ENCODE measurements around the gene FGF21.
"Not testable (repeated sequence)": the region's sequence is repeated elsewhere in the genome, so short reads cannot be mapped to it uniquely, and the experiment has no call there.

Gene FGF21

DNA sequence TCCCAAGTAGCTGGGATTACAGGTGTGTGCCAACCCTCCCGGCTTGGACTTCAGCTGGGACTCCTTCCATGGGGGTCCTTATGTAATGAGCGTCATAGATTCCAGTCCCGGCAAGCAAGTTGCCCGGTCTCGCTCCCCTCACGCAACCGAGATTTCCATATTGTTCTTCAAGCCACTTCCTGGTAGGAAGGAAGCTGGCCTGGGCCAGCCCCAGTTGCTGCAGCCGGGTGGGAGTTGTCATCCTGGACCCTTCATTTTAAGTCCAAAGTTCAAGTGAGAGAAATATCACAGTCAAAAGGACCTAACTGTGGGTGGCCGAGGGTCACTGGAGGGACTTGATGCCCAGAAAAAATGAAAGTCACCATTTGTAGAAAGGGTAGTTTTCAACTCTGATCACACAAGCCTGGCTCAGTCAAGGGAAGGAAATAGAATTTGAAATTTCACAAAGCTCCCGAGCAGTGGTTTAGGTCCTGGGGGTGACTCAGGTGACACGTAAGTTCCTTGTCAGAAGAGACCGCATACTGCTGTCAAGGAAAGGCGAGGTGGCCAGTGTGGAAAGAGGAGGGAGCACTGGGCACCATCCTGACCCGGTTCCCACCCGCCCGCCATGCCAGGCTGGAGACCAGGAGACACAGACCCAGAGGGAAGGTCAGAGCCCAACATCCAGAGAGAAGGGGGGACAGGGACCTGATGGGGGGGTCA, 5.3 kb downstream of the FGF21 start:
- no peak overlapping the region for H3K4me3 ChIP-seq (ENCODE audit: control insufficient read depth, low read depth, low read length)
- TF ChIP-seq, protein P1, sequence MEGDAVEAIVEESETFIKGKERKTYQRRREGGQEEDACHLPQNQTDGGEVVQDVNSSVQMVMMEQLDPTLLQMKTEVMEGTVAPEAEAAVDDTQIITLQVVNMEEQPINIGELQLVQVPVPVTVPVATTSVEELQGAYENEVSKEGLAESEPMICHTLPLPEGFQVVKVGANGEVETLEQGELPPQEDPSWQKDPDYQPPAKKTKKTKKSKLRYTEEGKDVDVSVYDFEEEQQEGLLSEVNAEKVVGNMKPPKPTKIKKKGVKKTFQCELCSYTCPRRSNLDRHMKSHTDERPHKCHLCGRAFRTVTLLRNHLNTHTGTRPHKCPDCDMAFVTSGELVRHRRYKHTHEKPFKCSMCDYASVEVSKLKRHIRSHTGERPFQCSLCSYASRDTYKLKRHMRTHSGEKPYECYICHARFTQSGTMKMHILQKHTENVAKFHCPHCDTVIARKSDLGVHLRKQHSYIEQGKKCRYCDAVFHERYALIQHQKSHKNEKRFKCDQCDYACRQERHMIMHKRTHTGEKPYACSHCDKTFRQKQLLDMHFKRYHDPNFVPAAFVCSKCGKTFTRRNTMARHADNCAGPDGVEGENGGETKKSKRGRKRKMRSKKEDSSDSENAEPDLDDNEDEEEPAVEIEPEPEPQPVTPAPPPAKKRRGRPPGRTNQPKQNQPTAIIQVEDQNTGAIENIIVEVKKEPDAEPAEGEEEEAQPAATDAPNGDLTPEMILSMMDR (conservative IDR thresholded peaks at IDR 0.05; ENCODE audit: control insufficient read depth, insufficient read depth, low read depth, low read length) = no peak
- no peak for DNase-seq (ENCODE audit: low read depth)

DNA sequence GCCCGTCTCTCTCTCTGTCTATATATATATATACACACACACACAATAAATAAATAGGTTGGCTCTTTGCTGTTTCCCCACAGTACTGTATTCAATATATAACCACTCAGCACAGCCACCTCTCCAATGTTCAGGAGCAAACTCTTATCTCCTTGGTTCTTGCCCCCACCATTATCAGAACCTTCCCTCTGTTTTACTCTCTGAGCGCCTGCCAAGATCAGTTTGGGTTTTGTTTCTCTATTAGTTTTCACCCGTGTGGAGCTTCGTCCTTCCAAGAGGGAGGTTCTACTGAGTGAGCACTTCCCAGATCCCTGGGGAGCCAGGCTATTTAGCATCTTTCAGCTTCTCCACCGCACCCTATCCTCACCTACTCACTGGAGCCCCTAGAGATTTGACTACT, 10.5 kb downstream of the FGF21 start:
- not testable (repeated sequence) for DNase-seq (ENCODE audit: low read depth); H3K4me3 ChIP-seq (ENCODE audit: control insufficient read depth, low read depth, low read length)

DNA sequence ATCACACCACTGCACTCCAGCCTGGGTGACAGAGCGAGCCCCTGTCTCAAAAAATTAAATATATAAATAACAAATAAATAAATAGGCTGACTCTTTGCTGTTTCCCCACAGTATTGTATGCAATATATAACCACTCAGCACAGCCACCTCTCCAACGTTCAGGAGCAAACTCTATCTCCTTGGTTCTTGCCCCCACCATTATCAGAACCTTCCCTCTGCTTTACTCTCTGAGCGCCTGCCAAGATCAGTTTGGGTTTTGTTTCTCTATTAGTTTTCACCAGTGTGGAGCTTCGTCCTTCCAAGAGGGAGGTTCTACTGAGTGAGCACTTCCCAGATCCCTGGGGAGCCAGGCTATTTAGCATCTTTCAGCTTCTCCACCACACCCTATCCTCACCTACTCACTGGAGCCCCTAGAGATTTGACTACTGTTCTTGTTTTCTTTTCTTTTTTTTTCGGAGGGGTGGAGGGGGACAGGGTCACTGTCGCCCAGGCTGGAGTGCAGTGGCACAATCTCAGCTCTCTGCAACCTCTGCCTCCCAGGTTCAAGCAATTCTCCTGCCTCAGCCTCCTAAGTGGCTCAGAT, 12.9 kb downstream of the FGF21 start:
- DNase-seq (ENCODE audit: low read depth); H3K4me3 ChIP-seq (ENCODE audit: control insufficient read depth, low read depth, low read length): not testable (repeated sequence)

DNA sequence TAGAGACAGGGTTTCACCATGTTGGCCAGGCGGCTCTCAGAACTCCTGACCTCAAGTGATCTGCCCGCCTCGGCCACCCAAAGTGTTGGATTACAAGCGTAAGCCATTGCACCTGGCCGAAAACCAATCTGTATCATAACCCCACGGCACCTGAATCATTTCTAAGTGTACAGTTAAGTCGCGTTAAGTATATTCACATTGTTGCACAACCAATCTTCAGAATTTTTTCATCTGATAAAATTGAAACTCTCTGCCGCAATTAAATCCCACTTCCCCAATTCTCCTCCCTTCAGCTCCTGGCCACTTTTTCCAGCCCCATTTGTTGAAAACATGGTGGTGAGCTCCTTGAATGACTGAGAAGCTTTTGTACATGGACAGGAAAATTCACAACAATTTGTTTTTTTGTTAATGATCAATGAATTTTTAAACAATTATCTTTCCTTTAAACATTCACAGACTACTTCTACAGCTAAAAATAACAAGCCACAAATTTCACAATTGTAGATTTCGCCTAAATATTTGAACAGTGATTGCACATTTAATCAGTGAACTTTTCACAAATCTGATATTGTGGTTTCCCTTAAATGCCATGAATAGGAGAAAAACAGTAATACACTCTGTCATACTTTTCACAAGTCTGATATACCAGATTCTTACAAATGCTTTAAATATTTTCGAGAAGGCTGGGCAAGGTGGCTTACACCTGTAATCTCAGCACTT, 13.8 kb downstream of the FGF21 start:
- no peak for DNase-seq (ENCODE audit: low read depth)
- no peak overlapping the region for H3K4me3 ChIP-seq (ENCODE audit: control insufficient read depth, low read depth, low read length)
- TF ChIP-seq, protein P1 (conservative IDR thresholded peaks at IDR 0.05; ENCODE audit: control insufficient read depth, insufficient read depth, low read depth, low read length) = no peak

DNA sequence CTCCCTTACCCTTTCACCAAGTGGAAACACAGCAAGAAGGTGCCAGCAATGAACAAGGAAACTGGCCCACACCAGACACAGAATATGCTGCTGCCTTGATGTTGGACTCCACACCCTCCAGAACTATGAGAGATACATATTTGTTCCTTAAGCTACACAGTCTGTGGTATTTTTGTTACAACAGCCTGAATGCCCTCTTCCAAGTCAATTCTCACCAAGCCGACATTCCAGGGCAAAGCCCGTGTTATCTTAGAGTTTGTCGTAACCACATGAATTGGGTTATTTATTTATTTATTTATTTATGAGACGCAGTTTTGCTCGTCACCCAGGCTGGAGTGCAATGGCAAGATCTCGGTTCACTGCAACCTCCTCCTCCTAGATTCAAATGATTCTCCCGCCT, 14.9 kb downstream of the FGF21 start:
- H3K4me3 ChIP-seq (ENCODE audit: control insufficient read depth, low read depth, low read length) = no peak overlapping the region
- TF ChIP-seq, protein P1 (conservative IDR thresholded peaks at IDR 0.05; ENCODE audit: control insufficient read depth, insufficient read depth, low read depth, low read length) = no peak
- no peak for DNase-seq (ENCODE audit: low read depth)

DNA sequence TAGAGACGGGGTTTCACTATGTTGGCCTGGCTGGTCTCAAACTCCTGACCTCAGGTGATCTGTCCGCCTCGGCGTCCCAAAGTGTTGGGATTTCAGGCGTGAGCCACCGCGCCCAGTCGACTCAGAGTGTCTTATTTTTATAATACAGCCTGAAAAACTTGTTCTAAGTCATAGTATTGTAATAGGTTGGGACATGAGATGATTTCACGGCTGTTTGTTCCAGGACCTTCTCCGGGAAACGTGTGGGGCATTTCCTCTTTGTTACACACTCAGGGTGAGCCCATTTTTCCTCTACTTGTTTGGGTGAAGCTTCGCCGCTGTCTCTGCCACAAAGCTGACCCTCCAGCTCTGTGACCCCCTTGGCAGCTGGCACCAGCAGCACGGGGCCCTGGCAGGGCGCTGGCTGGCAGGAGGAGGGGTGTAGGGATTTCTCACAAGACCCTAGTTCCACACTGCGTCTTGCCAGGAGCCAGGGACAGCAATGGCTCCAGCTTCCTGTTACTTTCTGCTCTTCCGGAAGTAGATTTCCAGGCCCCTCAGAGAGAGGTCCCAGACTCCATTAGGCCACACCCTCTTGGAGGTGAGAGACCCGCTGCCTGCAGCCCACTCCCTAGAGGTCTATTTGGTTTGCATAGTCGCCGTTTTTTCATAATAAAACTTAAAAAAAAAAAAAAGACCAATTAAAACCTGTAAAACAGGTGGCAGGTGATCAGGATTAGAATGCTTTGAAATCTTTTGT, 15.6 kb downstream of the FGF21 start:
- TF ChIP-seq, protein P1 (conservative IDR thresholded peaks at IDR 0.05; ENCODE audit: control insufficient read depth, insufficient read depth, low read depth, low read length) = no peak
- DNase-seq (ENCODE audit: low read depth) = no peak

DNA sequence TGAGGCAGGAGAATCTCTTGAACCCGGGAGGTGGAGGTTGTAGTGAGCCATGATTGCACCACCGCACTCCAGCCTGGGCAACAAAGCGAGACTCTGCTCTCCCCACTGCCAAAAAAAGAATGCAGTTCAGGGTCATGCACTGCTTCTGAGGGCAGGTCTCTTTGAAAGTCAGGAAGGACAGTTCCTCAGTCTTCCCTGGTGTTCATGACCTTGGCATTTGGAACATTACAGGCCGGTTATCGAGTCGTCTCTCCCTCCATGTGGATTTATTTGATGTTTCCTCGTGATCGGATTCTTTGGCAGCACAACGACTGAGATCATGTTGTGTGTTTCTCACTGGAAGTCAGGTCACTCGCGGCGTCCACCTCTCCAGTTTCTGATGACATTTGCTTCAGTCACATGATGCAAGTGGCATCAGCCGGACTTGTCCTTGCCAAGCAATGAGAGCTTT, 17.2 kb downstream of the FGF21 start:
- TF ChIP-seq, protein P1 (conservative IDR thresholded peaks at IDR 0.05; ENCODE audit: control insufficient read depth, insufficient read depth, low read depth, low read length) = no peak
- no peak overlapping the region for H3K4me3 ChIP-seq (ENCODE audit: control insufficient read depth, low read depth, low read length)
- peak; percentile 34 for DNase-seq (ENCODE audit: low read depth)

More for the DNA sequence above, 15.6 kb downstream of the FGF21 start:
- H3K4me3 ChIP-seq (ENCODE audit: control insufficient read depth, low read depth, low read length) = no peak overlapping the region

Measured in fibroblast of mammary gland (primary cell).